ENCODE results near the gene CAV1.
A peak's percentile ranks its signal among the peaks of the same experiment; 100 is the strongest.
"Not testable (repeated sequence)": the region's sequence is repeated elsewhere in the genome, so short reads cannot be mapped to it uniquely, and the experiment has no call there.

Gene CAV1

DNA sequence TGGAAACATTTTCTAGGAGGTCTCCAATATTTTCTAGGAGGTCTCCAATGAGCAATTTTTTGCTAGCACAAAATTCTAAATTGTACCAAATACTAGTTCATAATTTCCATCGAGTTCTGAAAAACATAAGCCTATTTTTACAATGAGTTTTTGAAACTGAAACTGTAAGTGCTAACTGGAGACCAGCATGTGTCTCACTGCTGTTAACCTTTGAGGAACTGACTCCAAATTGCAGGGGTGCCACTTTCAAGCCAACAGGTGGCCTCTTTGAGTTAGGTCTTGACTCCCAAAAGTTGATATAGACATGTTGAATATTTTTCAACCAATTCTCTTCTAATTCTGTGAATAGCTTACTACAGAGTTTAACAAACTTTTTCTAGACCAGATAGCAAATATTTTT is 58.8 kb downstream of the CAV1 start:
- DNase-seq: no peak

DNA sequence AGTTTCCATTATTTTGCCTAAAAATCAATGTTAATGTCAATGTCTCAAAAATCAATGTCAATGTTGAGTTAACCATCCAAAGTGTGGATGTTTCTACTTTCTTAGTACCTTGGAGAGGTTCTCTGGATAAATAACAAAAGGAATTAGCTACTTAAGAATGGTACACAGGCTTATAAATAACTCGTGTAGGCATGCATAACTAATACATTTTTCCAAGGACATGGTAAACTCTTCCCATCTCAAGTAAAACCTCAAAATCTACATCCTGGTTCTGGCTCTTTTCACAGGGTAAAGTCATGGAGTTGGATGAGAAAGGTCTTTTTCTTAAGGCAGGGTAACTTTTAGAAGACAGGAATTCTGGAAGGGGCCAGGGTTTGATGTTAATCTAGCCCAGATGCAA is 59.9 kb downstream of the CAV1 start:
- no peak for DNase-seq

- no peak for DNase-seq
These were observed 60.6 kb downstream of the CAV1 start for GRCh38 chr7:116585392-116585791.

DNA sequence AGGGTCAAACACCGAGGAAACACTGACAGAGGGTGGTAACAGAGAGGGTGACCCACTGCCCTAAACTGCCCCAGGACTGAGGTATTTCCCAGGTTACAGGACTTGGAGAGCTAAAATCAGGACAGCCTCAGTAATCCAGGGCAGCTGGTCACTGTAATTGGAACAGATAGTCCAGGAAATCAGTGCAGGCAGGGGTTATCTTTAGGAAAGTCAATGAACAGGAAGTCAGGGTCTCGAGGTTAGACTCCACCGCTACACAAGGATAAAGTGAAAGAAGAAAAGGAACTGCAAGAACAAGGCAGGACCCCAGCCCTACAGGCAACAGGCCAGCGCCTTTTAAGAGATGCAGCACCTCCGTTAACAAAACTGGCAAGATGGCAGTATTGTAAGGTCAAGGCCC is 61.1 kb downstream of the CAV1 start:
- no peak for DNase-seq

- DNase-seq: not testable (repeated sequence)
These were observed 62.4 kb downstream of the CAV1 start for GRCh38 chr7:116587200-116587599.

DNA sequence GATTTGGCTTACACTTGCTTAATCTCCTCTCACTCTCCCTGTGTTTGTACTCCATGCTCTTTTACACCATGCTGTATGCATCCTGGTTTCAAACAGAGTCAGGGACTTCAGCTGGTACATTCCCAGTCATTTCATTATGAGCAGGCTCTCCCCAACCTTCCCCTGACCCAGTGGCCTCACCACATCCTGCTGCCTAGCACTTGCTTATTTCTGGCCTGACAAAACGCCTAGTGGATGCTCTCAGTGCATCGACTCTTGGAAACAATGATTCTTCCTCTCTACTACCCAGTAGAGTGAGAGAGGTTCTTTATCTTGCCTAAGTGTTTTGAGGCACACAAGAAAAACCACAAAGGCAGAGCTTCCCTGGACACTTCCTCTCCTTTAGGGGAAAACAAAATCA is 63.4 kb downstream of the CAV1 start:
- no peak for DNase-seq

GRCh38 chr7:116588641-116589594 is 64.1 kb downstream of the CAV1 start:
- DNase-seq: peak; percentile 63

DNA sequence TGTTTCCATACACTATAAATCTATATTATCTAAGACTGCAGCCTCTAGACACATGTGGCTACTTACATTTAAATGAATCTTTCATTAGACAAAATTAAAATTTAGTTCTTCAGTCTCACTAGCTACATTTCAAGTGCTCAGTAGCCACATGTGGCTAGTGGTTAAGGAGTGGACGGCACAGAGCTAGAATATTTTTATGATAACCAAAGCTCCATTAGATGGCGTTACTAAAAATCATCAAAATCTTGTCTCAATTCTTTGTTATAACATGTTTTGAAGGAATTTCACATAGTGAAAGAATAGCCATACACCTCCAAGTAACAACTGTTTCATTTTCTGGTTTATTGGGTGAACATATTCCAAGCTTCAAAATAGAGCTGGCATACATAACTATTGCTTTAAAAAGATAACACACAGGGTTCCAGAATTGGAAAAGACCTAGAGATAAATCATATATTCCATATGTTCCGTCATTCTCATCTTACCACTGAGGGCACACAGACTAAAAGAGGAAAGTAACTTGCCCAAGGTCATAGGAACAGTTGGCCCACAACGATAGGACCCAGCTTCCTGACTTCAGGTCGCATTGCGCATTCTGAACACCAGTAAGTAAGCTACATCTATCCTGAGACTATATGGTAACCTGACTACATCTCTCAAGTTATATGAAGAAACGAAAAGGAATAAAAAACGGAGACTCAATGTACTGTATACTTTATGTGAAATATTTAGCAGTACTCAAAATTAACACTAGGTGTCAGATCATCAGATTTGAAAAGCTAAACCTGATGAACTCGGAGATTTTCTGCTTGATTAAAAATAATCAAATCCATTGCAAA is 66.6 kb downstream of the CAV1 start:
- DNase-seq: peak; percentile 53

DNA sequence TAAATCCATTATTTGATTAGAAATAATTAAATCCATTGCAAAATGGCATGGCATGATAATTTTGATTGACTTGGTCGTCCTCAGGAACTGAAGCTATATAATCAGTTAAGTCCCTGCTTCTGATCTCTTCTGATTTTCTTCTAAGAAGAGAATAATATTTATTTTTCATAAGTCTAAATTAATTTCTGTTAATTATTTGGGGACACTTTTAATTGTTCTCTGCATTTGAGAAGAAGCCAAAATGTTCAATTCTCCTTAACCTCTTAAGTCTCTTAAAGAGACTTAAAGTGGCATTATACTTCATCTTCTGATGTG is 67.2 kb downstream of the CAV1 start:
- DNase-seq: no peak

- no peak for DNase-seq
These were observed 67.6 kb downstream of the CAV1 start for GRCh38 chr7:116592445-116592844.

DNA sequence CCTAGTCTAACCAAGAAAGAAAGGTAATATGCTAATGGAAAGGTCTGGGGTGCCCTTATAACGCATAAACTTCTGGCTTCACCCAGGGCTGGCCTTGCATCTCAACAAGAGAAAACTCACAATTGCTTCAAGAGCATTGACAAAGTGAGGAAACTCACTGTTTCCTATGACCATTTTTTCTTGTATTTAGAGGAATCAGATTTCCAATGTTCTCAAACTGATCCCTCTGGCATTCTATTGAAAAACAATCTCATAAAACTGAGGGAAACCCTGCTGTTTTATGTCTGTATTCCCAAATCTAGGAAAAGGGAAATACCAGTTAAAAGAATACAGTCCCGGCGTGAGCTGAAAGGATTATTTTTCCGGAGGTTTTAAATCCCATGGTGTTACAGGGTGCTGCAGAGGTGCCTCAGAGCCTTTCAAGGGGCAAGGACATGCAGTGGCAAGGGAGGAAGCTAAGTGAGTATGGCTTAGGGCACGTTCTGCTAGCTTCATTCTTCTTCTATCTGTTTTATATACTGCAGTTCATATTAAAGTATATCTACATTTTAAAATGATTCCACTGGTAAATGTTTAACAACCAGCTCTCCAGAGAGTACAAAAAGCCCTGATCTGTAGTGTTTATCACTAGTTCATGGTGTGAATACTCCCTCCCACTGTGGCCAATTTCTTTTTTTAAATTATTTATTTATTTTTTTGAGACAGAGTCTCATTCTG is 68.7 kb downstream of the CAV1 start:
- no peak for DNase-seq

- DNase-seq: no peak
These were observed 70.2 kb downstream of the CAV1 start for GRCh38 chr7:116595063-116595462.

DNA sequence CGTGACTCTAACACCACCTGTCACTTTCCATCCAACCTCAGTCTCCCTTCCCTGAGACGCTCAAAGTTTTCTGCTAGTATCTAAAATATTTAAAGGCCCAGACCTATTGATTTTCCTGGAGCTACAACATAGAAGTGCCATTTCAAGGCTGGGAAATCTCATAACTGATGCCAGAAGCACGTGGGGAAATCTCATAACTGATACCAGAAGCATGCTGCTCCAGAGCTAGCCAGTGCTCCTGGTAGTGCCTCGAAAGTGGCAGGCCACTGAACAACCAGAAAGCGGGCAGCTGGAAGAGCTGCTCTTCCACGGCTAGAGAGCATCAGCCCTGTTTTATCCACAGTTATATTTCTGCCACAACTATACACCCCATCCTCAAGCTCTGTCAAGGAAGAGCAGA is 72.5 kb downstream of the CAV1 start:
- no peak for DNase-seq

GRCh38 chr7:116598278-116598677 is 73.4 kb downstream of the CAV1 start:
- DNase-seq: no peak

DNA sequence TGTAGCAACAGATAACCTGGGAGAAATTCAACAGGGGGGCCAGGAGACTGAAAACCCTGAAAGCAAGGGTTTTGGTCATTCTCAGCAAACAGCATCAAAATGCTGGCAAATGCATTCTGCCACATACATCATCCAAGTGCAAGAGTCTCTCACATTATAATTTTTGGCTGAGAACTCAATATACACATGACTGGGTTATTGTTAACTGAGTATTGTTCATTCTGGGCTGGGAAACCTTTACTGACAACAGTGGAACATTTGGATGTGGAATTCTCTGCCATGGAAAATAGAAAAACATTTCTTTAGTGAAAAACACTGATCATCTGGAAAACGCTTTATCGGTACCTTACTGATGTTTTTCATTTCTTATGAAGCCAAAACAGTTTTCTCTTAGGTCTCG is 74.0 kb downstream of the CAV1 start:
- DNase-seq: no peak

DNA sequence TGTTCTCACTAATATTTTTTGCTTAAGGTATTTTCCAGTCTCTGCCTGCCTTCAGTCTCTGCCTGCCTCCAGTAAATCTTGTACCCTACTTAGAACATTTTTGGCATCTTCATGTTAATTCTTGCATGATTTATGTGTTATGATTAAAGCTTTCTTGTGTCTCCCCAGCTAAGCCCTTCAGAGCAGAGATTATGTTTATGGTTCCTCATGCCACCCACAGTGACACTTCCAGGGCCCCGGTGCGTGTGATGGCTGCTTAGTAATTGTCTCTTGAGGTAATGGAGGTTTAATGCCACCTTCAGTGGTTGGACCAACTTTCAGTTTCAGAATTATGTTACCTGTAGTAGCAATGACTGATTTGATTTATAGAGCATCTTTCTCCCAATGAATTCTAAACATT is 76.6 kb downstream of the CAV1 start:
- DNase-seq: peak; percentile 53

DNA sequence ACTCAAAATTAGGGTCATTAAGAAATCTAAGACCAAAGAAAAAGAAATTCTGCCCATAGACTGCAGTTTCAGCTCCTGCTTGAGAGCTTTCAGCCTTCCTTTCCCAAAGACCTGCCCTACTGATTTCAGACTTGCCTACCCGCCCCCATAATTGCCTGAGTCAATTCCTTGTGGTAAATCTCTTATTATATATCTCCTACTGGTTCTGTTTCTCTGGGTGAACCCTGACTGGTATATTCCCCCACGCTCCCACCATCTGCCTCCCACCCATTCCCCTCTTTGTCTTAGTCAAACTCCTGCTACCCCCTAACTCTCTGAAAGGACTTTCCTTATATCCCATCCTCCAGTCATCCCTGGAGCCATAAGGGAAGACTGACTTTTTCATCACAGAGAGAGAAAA is 82.5 kb downstream of the CAV1 start:
- DNase-seq: peak; percentile 22

GRCh38 chr7:116610210-116610609 is 85.4 kb downstream of the CAV1 start:
- no peak for DNase-seq

DNA sequence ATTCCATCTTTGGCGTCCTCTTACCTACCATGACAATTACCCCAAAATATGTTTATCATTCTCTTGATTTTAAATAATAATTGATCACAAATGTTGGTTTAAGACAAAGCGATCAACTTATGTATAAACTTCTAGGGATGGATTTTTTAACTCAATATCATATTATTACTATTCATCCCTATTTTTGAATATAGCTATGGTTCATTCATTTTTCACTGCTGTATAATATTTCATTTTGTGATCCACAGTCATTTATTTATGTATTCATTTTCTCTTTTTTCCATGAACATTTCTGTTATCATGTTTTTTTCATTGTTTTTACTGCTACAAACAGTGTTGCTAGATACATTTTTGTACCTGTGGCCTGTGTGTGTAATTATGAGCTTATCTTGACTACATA is 85.9 kb downstream of the CAV1 start:
- DNase-seq: no peak

Measured in NCI-H69 (cell line).